ENCODE measurements around the gene PAM.
"Not testable (repeated sequence)": the region's sequence is repeated elsewhere in the genome, so short reads cannot be mapped to it uniquely, and the experiment has no call there.

Gene PAM

GRCh38 chr5:102946414-102946813 is 191.3 kb downstream of the PAM start:
- FAIRE-seq = no peak

- FAIRE-seq = no peak
Observed at GRCh38 chr5:102946971-102947370, 191.9 kb downstream of the PAM start.

- FAIRE-seq = no peak
Observed at GRCh38 chr5:102955488-102955887, 200.4 kb downstream of the PAM start.

- no peak for FAIRE-seq
Observed at GRCh38 chr5:102956599-102956998, 201.5 kb downstream of the PAM start.

GRCh38 chr5:102957141-102957540 is 202.0 kb downstream of the PAM start:
- FAIRE-seq = no peak

GRCh38 chr5:102958481-102959011 is 203.4 kb downstream of the PAM start:
- no peak for FAIRE-seq

- FAIRE-seq = no peak
Observed at GRCh38 chr5:102959055-102959454, 203.9 kb downstream of the PAM start.

GRCh38 chr5:102961671-102962070 is 206.6 kb downstream of the PAM start:
- no peak for FAIRE-seq

- no peak for FAIRE-seq
Observed at GRCh38 chr5:102965653-102966052, 210.5 kb downstream of the PAM start.

GRCh38 chr5:102969641-102970040 is 214.5 kb downstream of the PAM start:
- no peak for FAIRE-seq

- FAIRE-seq = no peak
Observed at GRCh38 chr5:102971676-102972293, 216.7 kb downstream of the PAM start.

GRCh38 chr5:102974177-102974576 is 219.1 kb downstream of the PAM start:
- no peak for FAIRE-seq

- no peak for FAIRE-seq
Observed at GRCh38 chr5:102975045-102975444, 219.9 kb downstream of the PAM start.

GRCh38 chr5:102975457-102976182 is 220.5 kb downstream of the PAM start:
- no peak for FAIRE-seq

GRCh38 chr5:102981957-102982635 is 227.0 kb downstream of the PAM start:
- no peak for FAIRE-seq

- no peak for FAIRE-seq
Observed at GRCh38 chr5:102986074-102986473, 231.0 kb downstream of the PAM start.

- no peak for FAIRE-seq
Observed at GRCh38 chr5:102988459-102988858, 233.4 kb downstream of the PAM start.

- no peak for FAIRE-seq
Observed at GRCh38 chr5:102991802-102992201, 236.7 kb downstream of the PAM start.

- no peak for FAIRE-seq
Observed at GRCh38 chr5:102996011-102996575, 241.0 kb downstream of the PAM start.

GRCh38 chr5:102998224-102998623 is 243.1 kb downstream of the PAM start:
- FAIRE-seq = no peak

GRCh38 chr5:102999191-102999590 is 244.1 kb downstream of the PAM start:
- FAIRE-seq = no peak

- not testable (repeated sequence) for FAIRE-seq
Observed at GRCh38 chr5:102999621-103000020, 244.5 kb downstream of the PAM start.

GRCh38 chr5:103000089-103000488 is 245.0 kb downstream of the PAM start:
- FAIRE-seq = no peak
